ENCODE measurements around the gene APCDD1. TPM values are rescaled to one million over a fixed set of nuclear protein-coding genes. Genes with fewer than 3 reads are reported as not detected.
"Not testable (repeated sequence)": the region's sequence is repeated elsewhere in the genome, so short reads cannot be mapped to it uniquely, and the experiment has no call there.

APCDD1 gene
- total RNA-seq, 1 experiment from 2014 or later: 0.54 TPM

GRCh38 chr18:10463741-10464140 is 9.3 kb downstream of the APCDD1 start:
- CTCF ChIA-PET: no interaction called here
- intact Hi-C loops (cut with micrococcal nuclease): no loop called here
- TF ChIP-seq CTCF (IDR thresholded peaks at IDR 0.05; ENCODE audit: unreplicated experiment): no peak
- no TSS peak for BruUV-seq (replicated peaks)
- no peak overlapping the region for H3K27ac Mint-ChIP-seq (ENCODE audit: low read depth, unreplicated experiment)
- no peaks in the 10 kb centered on the region for H3K4me1 Mint-ChIP-seq (ENCODE audit: insufficient read depth, unreplicated experiment)
- POLR2A ChIA-PET: no interaction called here
- no peak for DNase-seq (ENCODE audit: unreplicated experiment)
- no peak overlapping the region for H3K4me3 Mint-ChIP-seq (ENCODE audit: unreplicated experiment)
- H3K27me3 Mint-ChIP-seq (ENCODE audit: insufficient read depth, unreplicated experiment): no peaks in the 10 kb centered on the region
- no peaks in the 10 kb centered on the region for H3K9me3 Mint-ChIP-seq (ENCODE audit: unreplicated experiment)
- H3K36me3 Mint-ChIP-seq (ENCODE audit: insufficient read depth, unreplicated experiment): no peaks in the 10 kb centered on the region

GRCh38 chr18:10464161-10464648 is 9.8 kb downstream of the APCDD1 start:
- H3K4me1 Mint-ChIP-seq (ENCODE audit: insufficient read depth, unreplicated experiment); H3K9me3 Mint-ChIP-seq (ENCODE audit: unreplicated experiment); BruUV-seq (replicated peaks); H3K36me3 Mint-ChIP-seq (ENCODE audit: insufficient read depth, unreplicated experiment); H3K27me3 Mint-ChIP-seq (ENCODE audit: insufficient read depth, unreplicated experiment); DNase-seq (ENCODE audit: unreplicated experiment); POLR2A ChIA-PET; H3K4me3 Mint-ChIP-seq (ENCODE audit: unreplicated experiment); intact Hi-C loops (cut with micrococcal nuclease); H3K27ac Mint-ChIP-seq (ENCODE audit: low read depth, unreplicated experiment): not testable (repeated sequence)
- CTCF ChIA-PET: interaction anchor here (0.7 kb wide), 1 partner anchor 11 kb away, joined by 3 read pairs; no protein-coding TSS in a partner anchor

- CTCF ChIA-PET: interaction anchor here (0.7 kb wide), 1 partner anchor 12 kb away, joined by 3 read pairs; no protein-coding TSS in a partner anchor
- DNase-seq (ENCODE audit: unreplicated experiment): no peak
- no peak for TF ChIP-seq CTCF (IDR thresholded peaks at IDR 0.05; ENCODE audit: unreplicated experiment)
- no peaks in the 10 kb centered on the region for H3K36me3 Mint-ChIP-seq (ENCODE audit: insufficient read depth, unreplicated experiment)
- H3K9me3 Mint-ChIP-seq (ENCODE audit: unreplicated experiment): no peaks in the 10 kb centered on the region
- H3K27me3 Mint-ChIP-seq (ENCODE audit: insufficient read depth, unreplicated experiment): no peaks in the 10 kb centered on the region
- intact Hi-C loops (cut with micrococcal nuclease): no loop called here
- no peak overlapping the region for H3K27ac Mint-ChIP-seq (ENCODE audit: low read depth, unreplicated experiment)
- BruUV-seq (replicated peaks): no TSS peak
- H3K4me3 Mint-ChIP-seq (ENCODE audit: unreplicated experiment): no peak overlapping the region
- POLR2A ChIA-PET: no interaction called here
- no peaks in the 10 kb centered on the region for H3K4me1 Mint-ChIP-seq (ENCODE audit: insufficient read depth, unreplicated experiment)
Measured at GRCh38 chr18:10465174-10465939, 10.9 kb downstream of the APCDD1 start.

- no peak for TF ChIP-seq CTCF (IDR thresholded peaks at IDR 0.05; ENCODE audit: unreplicated experiment)
- Mint-ChIP-seq H3K4me3 (ENCODE audit: unreplicated experiment) (no peak overlapping the region), H3K27me3 (ENCODE audit: insufficient read depth, unreplicated experiment) (no peaks in the 10 kb centered on the region), H3K36me3 (ENCODE audit: insufficient read depth, unreplicated experiment) (no peaks in the 10 kb centered on the region), H3K27ac (ENCODE audit: low read depth, unreplicated experiment) (no peak overlapping the region), H3K9me3 (ENCODE audit: unreplicated experiment) (no peaks in the 10 kb centered on the region), H3K4me1 (ENCODE audit: insufficient read depth, unreplicated experiment) (no peaks in the 10 kb centered on the region)
- intact Hi-C loops (cut with micrococcal nuclease): no loop called here
- no TSS peak for BruUV-seq (replicated peaks)
- POLR2A ChIA-PET: no interaction called here
- DNase-seq (ENCODE audit: unreplicated experiment): no peak
- CTCF ChIA-PET: no interaction called here
Measured at GRCh38 chr18:10470429-10470828, 16.0 kb downstream of the APCDD1 start.
